A549 (cell line): ENCODE data around the gene MAPKAPK3. TPM values are rescaled to one million over a fixed set of nuclear protein-coding genes. Genes with fewer than 3 reads are reported as not detected.

ENCODE experiments used
- ATAC-seq, 2 experiments: fragments of 200-7000 bp in 1 of 2; fragments of >200 bp in 1 of 2; cut with Nextera tagmentation in 1 of 2; cut with Tn5 transposase in 1 of 2; 3 replicates each; pipeline versions ENCODE4 v1.8.0 to v1.9.1; 2018 to 2020; ENCODE audit warnings: mild to moderate bottlenecking in 1 of 2, moderate library complexity in 1 of 2
- CTCF ChIA-PET: fragments of 300-600 bp; sonication (Branson Sonifier 250); formaldehyde crosslinking; extraction: SDS; loops from one replicate; lab custom pipeline; 2021; ENCODE audit warnings: antibody characterized with exemption, inconsistent platforms; lab: Yijun Ruan, JAX
- POLR2A ChIA-PET: fragments of 350-600 bp; formaldehyde crosslinking; extraction: SDS; loops from one replicate; lab custom pipeline; 2021; ENCODE audit warnings: antibody characterized with exemption, inconsistent platforms; lab: Yijun Ruan, JAX
- DNase-seq, 2 experiments: peaks; one replicate each; pipeline versions ENCODE4 v3.0.0 to v3.0.0-alpha.2; 2011 to 2016; ENCODE audit warnings: low read depth in 1 of 2, low spot score in 1 of 2
- FAIRE-seq: peaks from 2 replicates; lab custom pipeline; 2011; peaks lifted over from hg19 to GRCh38; lab: Jason Lieb, UNC
- H3K27ac ChIP-seq, 2 experiments: fragments of >200 bp; sonication (Bioruptor Twin); formaldehyde crosslinking; 3 replicates each; pipeline ENCODE4 v1.5.1; 2016 to 2017
- H3K4me1 ChIP-seq: fragments of >200 bp; sonication (Bioruptor Twin); formaldehyde crosslinking; 3 replicates; pipeline ENCODE4 v1.6.1; 2016
- H3K4me2 ChIP-seq: fragments of >200 bp; sonication (Bioruptor Twin); formaldehyde crosslinking; 3 replicates; pipeline ENCODE4 v1.6.1; 2016
- H3K4me3 ChIP-seq: fragments of >200 bp; sonication (Bioruptor Twin); formaldehyde crosslinking; 3 replicates; pipeline ENCODE4 v1.5.1; 2016
- H3K9me3 ChIP-seq: fragments of >200 bp; sonication (Bioruptor Twin); formaldehyde crosslinking; 3 replicates; pipeline ENCODE4 v1.6.1; 2016
- CEBPB ChIP-seq, 2 experiments: fragments of >200 bp in 1 of 2; sonication (Bioruptor Twin) in 1 of 2; formaldehyde crosslinking in 1 of 2; IDR thresholded peaks; 2 replicates each; pipeline ENCODE4 v1.6.1; 2012 to 2016
- CHD2 ChIP-seq: fragments of 150-350 bp; IDR thresholded peaks from 2 replicates; pipeline ENCODE4 v1.6.1; 2014; ENCODE audit warnings: low read length; ENCODE audit not compliant: partially characterized antibody
- CHD4 ChIP-seq: fragments of 200-600 bp; sonication (generic); IDR thresholded peaks from 2 replicates; pipeline ENCODE4 v1.6.1; 2016; ENCODE audit warnings: antibody characterized with exemption, mild to moderate bottlenecking, borderline replicate concordance
- CTCF ChIP-seq: fragments of >200 bp; sonication (Bioruptor Twin); formaldehyde crosslinking; IDR thresholded peaks from 3 replicates; pipeline ENCODE4 v1.5.1; 2016
- EHF ChIP-seq: fragments of 250-450 bp; sonication (Bioruptor Pico); IDR thresholded peaks from 2 replicates; pipeline ENCODE4 v1.5.0; 2020; ENCODE audit warnings: mild to moderate bottlenecking
- ESRRA ChIP-seq: fragments of 150-350 bp; IDR thresholded peaks from 2 replicates; pipeline ENCODE4 v1.6.1; 2014; ENCODE audit warnings: mild to moderate bottlenecking, low read length, borderline replicate concordance
- FOXS1 ChIP-seq: fragments of 250-450 bp; sonication (Bioruptor Pico); IDR thresholded peaks from 2 replicates; pipeline ENCODE4 v1.5.0; 2020; ENCODE audit warnings: mild to moderate bottlenecking, moderate library complexity
- HES2 ChIP-seq: fragments of >200 bp; sonication (Bioruptor Twin); formaldehyde crosslinking; IDR thresholded peaks from 2 replicates; pipeline ENCODE4 v1.6.1; 2016
- HOXA7 ChIP-seq: fragments of 250-450 bp; sonication (Bioruptor Pico); IDR thresholded peaks from 2 replicates; pipeline ENCODE4 v1.5.0; 2020; ENCODE audit warnings: mild to moderate bottlenecking, moderate library complexity
- HOXB13 ChIP-seq: fragments of 250-450 bp; sonication (Bioruptor Pico); IDR thresholded peaks from 2 replicates; pipeline ENCODE4 v1.5.0; 2020; ENCODE audit warnings: low read depth, mild to moderate bottlenecking, moderate library complexity
- HOXB5 ChIP-seq: fragments of 250-450 bp; sonication (Bioruptor Pico); IDR thresholded peaks from 2 replicates; pipeline ENCODE4 v1.5.0; 2020; ENCODE audit warnings: mild to moderate bottlenecking, moderate library complexity
- JUNB ChIP-seq: fragments of >200 bp; sonication (Bioruptor Twin); formaldehyde crosslinking; IDR thresholded peaks from 2 replicates; pipeline ENCODE4 v1.6.1; 2016
- MAX ChIP-seq: IDR thresholded peaks from 2 replicates; pipeline ENCODE4 v1.6.1; 2012
- MAZ ChIP-seq: fragments of 150-350 bp; IDR thresholded peaks from 2 replicates; pipeline ENCODE4 v1.6.1; 2014; ENCODE audit warnings: antibody characterized with exemption, low read depth, low read length, borderline replicate concordance
- NR3C1 ChIP-seq: fragments of >200 bp; sonication (Bioruptor Twin); formaldehyde crosslinking; IDR thresholded peaks from 3 replicates; pipeline ENCODE4 v1.6.1; 2017
- RARB ChIP-seq: fragments of 250-450 bp; sonication (Bioruptor Pico); IDR thresholded peaks from 2 replicates; pipeline ENCODE4 v1.8.0; 2021; ENCODE audit warnings: mild to moderate bottlenecking, moderate library complexity
- RCOR1 ChIP-seq: fragments of 150-350 bp; IDR thresholded peaks from 2 replicates; pipeline ENCODE4 v1.6.1; 2014; ENCODE audit warnings: antibody characterized with exemption, low read length, low read depth
- REST ChIP-seq: fragments of 200-600 bp; sonication (generic); IDR thresholded peaks from 2 replicates; pipeline ENCODE4 v1.6.1; 2016; ENCODE audit warnings: antibody characterized with exemption, mild to moderate bottlenecking, moderate library complexity
- RNF2 ChIP-seq: fragments of 200-600 bp; sonication (generic); IDR thresholded peaks from 2 replicates; pipeline ENCODE4 v1.6.1; 2016; ENCODE audit warnings: low read depth, mild to moderate bottlenecking, antibody characterized with exemption, moderate library complexity, borderline replicate concordance
- TP53 ChIP-seq: fragments of 250-450 bp; sonication (Bioruptor Pico); IDR thresholded peaks from 2 replicates; pipeline ENCODE4 v1.5.0; 2021; ENCODE audit warnings: mild to moderate bottlenecking, moderate library complexity
- USF2 ChIP-seq: fragments of 450-650 bp; IDR thresholded peaks from 2 replicates; pipeline ENCODE4 v1.6.1; 2014; ENCODE audit warnings: antibody characterized with exemption
- ZC3H11A ChIP-seq: fragments of 450-650 bp; IDR thresholded peaks from 2 replicates; pipeline ENCODE4 v1.6.1; 2014; ENCODE audit warnings: antibody characterized with exemption, mild to moderate bottlenecking
- WGBS: methylation state at CpG from one replicate; pipeline ENCODE4 v1.1.6; 2017; ENCODE audit errors: missing lambda C conversion rate; 5-methylcytosine and 5-hydroxymethylcytosine counted together
- polyA plus RNA-seq, 4 experiments: library from polyadenylated mRNA; depleted of rRNA in 3 of 4; stranded (reverse); fragments of >200 nt; fragmentation: RNase III in 1 of 4; extraction: RNeasy Plus Mini Kit Qiagen cat#74134 plus additional on column Dnase treatment in 1 of 4; gene quantifications; 2 replicates in 3 of 4; 3 replicates in 1 of 4; pipeline ENCODE4 v1.2.3, GENCODE V29; 2011 to 2017

Gene MAPKAPK3
- polyA plus RNA-seq, 2 of the 4 experiments (the other 2 are of a cell fraction) = 14.6 to 16.5 TPM

- no peak for DNase-seq
- ChIA-PET POLR2A (no interaction called here), CTCF (interaction anchor here (1.0 kb wide), 1 partner anchor 32 kb away, joined by 4 read pairs; no protein-coding TSS in a partner anchor)
- WGBS = 82% methylated on average over 5 of the region's 6 CpGs
- H3K4me3 ChIP-seq = no peak overlapping the region
- no peak for FAIRE-seq
- H3K27ac ChIP-seq = no peak overlapping the region
- TF ChIP-seq FOXS1 (CRISPR knock-in tag) (no peak), EHF (no peak), CTCF (no peak), HOXA7 (CRISPR knock-in tag) (no peak), RCOR1 (no peak), HES2 (no peak), MAX (no peak), NR3C1 (no peak), ZC3H11A (no peak), HOXB13 (CRISPR knock-in tag) (no peak), CEBPB (IDR thresholded peaks at IDR 0.05) (no peak)
- H3K9me3 ChIP-seq = no peaks in the 10 kb centered on the region
- H3K4me2 ChIP-seq = no peak overlapping the region
- ATAC-seq = no peak
- H3K4me1 ChIP-seq = no peaks in the 10 kb centered on the region
Measured at GRCh38 chr3:50648313-50648712, 31.4 kb downstream of the MAPKAPK3 start.

- Histone ChIP-seq H3K9me3 (no peaks in the 10 kb centered on the region), H3K4me1 (no peaks in the 10 kb centered on the region), H3K4me3 (no peak overlapping the region), H3K27ac (no peak overlapping the region), H3K4me2 (no peak overlapping the region)
- DNase-seq = no peak
- FAIRE-seq = no peak
- ATAC-seq = no peak
- ChIA-PET POLR2A (no interaction called here), CTCF (interaction anchor here (0.8 to 1.5 kb wide), 4 partner anchors 10 to 80 kb away, joined by 3 to 8 read pairs (median 4); partner anchors contain the start of gene HEMK1)
- TF ChIP-seq RARB (no peak), CHD2 (no peak), RCOR1 (no peak), ESRRA (no peak), REST (no peak), HOXB5 (no peak), RNF2 (no peak), FOXS1 (CRISPR knock-in tag) (no peak), MAZ (no peak), JUNB (no peak), CHD4 (no peak), TP53 (CRISPR knock-in tag) (no peak), USF2 (no peak), NR3C1 (no peak)
- TF ChIP-seq, all 56 proteins: peak for 0
- WGBS = 100% methylated on average over 1 of the region's 2 CpGs
Measured at GRCh38 chr3:50648944-50649343, 32.0 kb downstream of the MAPKAPK3 start.
